GM18858 (cell line): ENCODE data around the gene ARHGEF26.

Experiments
- ATAC-seq: cut with Tn5 transposase; IDR thresholded peaks from one replicate; pipeline ENCODE4 v1.9.1; 2021; ENCODE audit not compliant: unreplicated experiment

ARHGEF26 gene

DNA sequence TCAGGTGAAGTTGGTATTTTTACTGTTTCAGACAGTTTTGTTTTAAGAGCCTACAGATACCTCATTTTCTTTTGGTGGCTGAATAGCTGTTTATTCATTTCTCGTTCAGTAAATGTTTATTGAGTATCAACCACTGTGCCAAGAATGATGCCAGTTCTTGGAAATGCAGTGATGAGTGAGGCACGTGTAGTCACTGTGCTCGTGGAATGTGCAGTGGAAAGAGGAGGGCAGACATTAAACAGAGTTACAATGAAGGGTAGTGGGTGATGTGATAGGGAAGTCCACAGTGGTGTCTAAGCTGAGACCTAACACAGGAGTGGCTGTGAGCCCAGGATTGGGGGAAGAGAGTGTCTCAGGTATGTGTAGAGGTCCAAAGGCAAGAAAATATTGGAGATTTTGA lies 73.7 kb downstream of the ARHGEF26 start:
- ATAC-seq, result no peak

DNA sequence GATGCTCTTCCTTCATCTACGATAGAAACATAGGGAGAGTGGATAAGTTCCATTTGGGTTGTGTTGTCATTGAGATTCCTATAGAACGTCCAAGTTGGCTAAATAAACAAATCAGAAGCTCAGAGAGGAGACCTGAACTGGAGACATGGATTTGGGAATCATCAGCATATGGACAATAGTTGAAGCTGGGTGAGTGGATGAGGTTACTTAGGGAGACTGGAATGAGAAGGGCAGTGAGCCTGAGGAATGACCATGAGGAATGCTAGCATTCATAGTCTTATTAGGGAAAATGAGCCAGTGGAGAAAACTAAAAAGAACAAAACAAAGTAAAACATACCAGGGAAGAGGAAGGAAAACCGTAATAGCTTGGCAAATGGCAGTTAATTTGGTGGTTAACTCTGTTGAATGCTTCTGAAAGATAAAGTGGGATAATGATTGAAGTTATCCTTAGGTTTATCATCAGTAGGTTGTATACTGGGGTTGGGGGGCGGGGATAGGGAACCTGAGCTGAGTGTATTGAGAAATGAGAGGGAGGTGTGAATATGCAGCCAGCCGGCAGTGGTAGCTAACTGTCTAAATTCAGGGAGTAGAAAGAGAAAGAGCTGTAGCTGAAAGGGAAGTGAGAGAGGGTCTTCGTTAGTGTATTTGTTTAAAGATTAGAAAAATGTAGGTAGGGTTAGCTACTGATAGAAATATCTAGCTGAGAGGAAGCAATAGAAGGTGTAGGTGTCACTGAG lies 74.6 kb downstream of the ARHGEF26 start:
- no peak for ATAC-seq

DNA sequence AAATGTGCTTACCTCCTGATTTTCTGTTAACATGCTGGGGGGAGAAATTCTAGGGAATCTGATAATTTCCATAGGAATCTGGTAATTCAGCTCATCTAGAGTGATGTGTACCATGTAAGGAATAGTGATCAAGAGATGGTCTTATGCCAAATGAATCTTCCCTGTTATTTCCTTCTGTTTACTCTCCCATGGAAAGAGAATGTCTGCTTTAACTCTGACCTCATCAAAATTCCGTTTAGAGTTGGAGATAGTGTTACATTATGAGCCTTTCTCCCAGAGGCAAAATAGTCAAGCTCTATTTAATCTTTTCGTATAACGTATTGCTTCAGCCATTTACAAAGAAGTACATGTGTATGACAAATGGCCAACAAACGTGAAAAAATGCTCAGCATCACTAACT lies 76.6 kb downstream of the ARHGEF26 start:
- ATAC-seq, result no peak

DNA sequence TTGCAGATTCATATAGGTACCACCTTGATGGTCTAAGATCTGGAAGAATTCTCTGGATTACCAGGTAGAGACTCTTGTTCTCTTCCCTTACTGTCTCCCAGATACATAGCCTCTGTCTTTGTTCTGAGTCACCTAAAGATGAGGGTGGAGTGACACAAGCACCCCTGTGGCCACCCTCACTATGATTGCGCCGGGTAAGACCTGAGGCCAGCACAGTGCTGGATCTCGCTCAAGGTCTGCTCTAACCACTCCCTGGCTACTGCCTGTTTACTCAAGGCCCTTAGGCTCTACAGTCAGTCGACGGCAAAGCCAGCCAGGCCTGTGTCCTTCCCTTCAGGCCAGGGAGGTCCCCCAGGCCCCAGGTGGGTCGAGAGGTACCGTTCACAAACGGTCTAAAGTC lies 88.3 kb downstream of the ARHGEF26 start:
- no peak for ATAC-seq

DNA sequence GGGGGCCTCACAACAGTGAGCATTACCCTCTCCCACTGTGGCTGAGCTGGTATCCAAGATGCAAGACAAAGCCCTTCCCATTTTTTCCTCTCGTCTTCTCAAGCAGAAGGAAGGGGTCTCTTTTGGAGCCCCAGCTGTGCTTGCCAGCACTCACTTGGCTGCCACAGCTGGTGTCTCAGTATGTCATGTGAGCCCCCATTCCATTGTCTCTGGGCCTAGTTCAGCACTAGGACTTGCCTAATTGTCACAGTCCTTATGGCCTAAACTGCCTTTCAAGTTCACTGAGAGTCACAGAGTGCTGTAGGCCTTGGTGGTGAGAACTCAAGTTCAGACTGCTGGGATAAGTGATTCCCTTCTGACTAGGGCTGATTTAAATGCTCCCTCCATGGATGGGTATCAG lies 89.8 kb downstream of the ARHGEF26 start:
- ATAC-seq, result no peak

DNA sequence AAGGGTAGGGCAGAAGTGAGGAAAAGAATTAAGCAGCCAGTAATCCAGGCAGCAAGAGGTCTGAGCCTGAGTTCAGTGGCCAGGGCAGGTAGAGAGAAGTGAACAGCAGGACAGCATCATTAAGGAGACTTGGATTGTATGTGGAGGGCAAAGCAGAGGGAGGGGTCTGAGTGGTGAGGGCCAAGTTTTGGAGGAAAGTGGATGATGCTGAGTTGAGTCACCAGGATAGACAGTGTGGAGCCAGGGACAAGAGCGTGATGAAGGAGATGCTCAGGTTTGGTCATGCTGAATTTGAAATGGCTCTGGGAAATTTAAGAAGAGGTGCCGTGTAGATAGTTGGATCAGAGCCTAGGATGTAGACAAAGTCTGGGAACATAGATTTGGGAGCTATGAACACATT lies 93.1 kb downstream of the ARHGEF26 start:
- no peak for ATAC-seq

DNA sequence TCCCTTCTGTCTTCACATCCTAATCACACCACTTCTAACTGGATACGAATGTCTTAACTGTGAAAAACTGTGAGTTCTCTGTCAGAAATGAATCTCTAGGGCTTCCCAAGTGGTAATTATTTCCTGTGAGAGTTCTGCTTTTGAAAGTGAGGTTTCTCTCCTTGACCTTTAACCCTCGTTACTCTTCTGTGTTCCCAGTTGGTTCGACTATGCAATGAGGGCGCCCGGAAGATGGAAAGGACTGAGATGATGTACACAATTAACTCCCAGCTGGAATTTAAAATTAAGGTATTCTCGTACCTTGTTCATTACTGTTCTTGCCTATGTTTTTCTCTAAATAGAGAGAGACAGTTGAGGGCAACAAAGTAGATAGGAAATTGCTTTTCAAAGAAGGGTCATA lies 96.5 kb downstream of the ARHGEF26 start:
- ATAC-seq, result no peak

DNA sequence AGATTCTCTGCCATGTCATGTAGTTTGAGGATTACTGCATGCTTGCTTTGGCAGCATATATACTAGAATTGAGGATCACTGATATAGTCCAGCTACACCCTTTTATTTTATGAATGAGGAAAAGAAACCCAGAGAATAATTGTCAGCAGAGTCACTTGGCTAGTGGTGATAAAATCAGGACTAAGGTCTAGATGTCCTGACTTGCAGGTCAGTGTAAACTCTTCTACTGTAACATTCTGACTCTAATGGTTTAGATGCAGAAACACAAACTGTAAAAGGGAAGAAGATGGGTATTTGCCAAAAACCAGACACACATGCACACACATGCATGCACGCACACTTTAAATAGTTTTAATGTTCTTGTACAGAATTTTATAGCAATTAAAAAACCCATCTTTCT lies 97.5 kb downstream of the ARHGEF26 start:
- ATAC-seq, result no peak

DNA sequence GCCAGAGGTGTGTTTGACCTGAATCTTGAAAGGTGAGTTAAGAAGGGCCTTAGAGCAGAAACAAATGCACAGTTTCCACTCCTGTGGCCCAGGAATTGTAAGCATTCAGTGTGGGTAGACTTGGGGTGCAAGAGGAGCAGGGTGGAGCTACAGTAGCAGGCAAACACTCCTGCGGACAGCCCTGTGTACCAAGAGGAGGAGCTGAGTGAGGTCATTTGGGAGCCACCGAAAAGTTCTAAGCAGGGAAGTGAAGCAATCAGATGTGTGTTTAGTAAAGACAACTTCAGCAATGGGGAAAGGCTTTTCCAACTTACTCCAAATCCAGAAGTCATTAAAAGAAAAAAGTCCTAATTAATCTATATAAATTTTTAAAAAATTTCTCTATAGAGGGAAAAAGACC lies 99.3 kb downstream of the ARHGEF26 start:
- no peak for ATAC-seq

DNA sequence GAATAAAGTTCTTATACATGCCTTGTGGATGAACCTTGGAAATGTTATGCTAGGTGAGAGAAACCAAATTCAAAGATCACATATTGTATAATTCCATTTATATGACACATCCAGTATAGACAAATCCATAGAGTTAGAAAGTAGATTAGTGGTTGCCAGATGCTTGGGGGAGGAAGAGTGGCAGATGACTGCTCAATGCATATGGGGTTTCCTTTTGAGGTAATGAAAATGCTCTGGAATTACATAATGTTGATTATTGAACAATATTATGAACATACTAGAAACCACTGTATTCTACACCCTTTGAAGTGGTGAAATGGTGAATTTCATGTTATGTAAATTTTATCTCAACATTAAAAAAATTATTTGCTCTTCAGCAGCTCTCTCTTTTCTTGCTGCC lies 102.3 kb downstream of the ARHGEF26 start:
- ATAC-seq, result no peak

DNA sequence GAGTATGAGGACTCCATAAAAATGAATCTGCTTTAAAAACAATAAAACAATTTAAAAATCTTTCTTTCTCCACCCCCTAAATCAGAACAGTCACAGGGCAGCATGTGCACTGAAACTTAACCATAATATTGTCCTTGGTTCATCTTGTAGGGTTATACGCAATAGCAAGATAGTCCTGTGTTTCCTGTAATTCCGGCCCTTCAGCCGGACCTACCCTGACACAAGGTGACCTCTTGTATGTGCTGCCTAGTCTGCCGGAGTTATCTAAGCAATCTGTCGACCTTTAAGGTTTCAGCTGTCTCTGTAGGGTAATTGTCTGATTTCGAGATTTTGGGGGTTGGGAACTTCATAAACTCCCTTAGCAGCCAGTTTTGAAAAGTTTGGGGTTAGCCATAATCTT lies 103.2 kb downstream of the ARHGEF26 start:
- no peak for ATAC-seq

DNA sequence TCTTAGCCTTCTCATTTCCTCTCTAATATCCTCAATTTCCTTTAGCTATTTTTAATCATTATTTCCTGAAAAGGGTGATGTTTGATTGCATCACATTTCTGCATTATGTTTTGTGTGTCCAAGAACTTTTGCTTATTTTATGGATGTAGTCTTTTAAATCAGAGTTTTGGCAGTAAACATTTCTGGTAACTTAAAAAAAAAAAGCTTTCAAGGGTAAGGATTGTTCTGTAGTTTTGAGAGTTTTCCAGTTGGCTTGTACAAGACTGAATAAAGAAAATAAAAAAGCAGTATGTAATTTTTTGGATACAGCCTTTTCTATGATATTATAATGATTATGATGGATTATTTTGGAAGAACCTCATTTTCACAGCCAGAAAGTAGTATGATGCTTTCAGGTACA lies 103.7 kb downstream of the ARHGEF26 start:
- ATAC-seq, result no peak

DNA sequence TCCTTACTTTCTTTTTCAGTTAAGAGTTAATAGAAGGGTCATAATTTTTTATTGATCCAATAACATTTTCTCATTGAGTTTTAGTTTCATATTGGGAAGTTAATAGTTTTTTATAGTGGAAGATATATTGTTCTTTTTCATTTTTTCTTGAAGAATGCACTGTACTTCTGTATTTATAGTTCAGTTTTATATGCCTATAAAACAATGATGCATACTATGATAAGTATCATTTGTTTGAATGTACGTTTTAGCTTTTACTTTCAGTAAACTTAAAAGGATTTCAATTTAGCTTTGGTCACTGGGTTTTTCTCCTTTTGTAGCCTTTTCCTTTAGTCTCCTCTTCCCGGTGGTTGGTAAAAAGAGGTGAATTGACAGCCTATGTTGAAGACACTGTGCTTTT lies 104.3 kb downstream of the ARHGEF26 start:
- no peak for ATAC-seq

DNA sequence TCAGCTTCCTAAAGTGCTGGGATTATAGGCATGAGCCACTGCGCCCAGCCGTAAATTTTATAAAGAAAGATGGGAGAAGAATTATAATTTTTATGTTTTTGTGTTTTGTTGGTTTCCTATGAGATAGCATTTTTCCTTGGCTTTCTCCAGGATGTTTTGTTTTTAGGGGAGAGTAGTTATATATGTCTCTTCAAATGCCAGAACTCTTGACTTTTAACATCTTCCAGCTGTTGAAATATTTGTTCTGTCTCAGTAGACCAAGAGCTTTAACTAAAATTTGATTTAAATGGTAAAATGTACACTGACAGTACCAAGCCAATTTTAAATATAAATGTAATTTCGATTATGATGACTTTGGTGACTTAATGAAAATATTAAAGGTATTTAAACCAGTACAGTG lies 106.3 kb downstream of the ARHGEF26 start:
- no peak for ATAC-seq

DNA sequence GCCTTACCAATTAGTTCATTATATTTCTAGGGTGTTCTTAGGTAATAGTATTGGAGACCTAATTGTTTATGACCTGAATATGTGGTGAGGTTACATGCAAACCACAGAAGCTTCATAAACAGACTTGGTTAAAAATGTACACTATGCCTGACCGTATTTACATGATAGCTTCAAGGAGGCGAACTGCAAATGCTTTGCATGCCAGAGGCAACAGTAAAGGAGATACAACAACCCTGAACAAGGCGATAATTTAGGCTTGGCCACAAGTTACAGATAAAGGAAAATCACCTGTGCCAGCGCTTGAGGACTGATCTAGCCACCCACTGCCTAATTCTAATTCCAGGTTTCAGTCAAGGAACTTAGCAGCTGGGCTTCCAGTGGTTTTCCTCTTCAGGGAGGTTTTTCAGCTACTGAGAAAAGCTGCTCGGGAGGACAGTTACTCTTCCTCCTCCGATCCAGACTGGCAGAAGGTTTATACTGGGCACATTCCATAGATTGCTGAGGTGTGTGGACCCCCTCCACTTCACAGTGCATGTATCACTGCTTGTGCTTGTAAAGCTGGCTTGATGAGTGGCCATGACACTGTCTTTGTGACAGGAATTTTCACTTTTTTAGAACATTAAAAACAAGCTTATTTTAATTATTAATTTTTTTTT lies 107.5 kb downstream of the ARHGEF26 start:
- ATAC-seq, result no peak

DNA sequence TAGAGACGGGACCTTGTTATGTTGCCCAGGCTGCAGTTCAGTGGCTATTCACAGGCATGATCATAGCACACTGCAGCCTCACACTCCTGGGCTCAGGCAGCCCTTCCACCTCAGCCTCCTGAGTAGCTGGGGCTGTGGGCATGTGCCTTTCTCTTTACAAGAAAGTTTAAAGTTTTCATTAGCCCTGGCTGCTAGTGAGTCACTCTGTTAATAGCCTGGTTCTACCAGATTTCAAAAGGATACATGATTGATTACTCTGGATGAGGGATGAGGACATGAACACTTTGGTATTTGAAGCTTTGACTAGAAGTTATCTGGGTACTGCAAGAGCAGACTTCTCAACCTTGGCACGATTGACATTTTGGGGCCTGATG lies 108.0 kb downstream of the ARHGEF26 start:
- ATAC-seq, result no peak

DNA sequence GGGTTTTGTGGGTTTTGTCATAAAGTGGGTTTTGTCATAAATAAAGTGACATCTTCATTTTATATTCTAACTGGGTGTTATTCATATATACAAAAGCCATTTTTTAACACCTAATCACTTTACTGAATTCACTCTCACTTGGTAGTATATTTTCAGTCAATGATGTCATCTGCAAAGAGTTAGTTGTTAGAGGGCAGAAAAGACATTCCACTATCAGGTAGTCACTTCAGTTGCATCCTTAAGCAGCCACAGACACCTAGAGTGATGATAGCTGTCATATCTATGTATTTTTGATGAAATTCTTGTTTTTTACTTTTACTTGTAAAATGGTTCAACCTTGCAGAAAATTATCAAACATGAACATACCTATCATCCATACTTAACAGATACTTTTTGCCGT lies 114.1 kb downstream of the ARHGEF26 start:
- no peak for ATAC-seq

DNA sequence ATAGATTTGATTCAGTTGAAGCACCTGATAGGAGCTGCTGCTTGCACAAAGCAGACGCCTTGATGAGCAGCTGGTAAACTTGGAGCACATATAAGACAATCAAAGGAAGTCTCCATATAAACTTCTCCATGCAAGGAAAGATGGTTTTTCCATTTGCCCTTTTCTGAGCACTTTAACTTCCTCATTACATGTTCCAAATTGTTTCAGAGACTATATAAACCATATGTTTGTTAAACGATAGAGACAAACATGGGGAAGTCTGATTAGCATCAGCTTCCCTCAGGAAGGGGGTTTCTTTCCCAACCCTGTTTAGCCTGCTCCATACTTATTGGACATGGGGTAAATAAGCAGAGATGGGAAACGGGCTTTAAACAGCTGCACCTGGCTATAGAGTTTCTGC lies 115.1 kb downstream of the ARHGEF26 start:
- no peak for ATAC-seq

DNA sequence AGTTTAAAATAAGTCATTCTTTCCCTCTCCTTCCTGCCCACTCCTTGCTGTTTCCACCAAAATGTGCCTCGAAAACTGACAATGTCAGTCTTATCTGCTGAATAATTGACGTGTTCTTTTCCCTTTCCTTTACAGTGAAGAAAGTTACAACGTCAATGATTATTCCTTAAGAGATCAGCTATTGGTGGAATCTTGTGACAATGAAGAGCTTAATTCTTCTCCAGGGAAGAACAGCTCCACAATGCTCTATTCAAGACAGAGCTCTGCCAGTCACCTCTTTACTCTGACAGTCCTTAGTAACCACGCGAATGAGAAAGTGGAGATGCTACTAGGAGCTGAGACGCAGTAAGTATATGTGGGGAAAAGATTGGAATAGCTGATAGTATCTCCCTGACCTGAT lies 119.0 kb downstream of the ARHGEF26 start:
- ATAC-seq, result no peak

DNA sequence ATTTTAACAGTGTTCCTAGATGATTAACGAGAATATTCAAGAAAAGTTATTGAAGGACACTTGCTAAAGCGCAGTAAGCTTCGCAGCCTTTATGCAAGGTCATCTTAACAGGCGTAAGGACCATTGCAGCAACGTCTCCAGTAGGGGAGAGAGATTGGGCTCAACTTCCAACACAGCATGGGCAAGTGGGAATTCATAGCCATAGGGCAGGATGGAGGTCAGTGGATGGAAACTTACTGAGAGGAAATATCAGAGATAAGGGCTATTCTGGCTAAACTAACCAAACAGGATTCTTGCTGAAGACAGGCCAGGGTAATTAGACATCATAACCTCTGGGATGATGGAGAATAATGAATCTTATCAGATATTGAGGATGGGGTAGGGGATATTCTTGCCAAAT lies 120.3 kb downstream of the ARHGEF26 start:
- ATAC-seq, result no peak

DNA sequence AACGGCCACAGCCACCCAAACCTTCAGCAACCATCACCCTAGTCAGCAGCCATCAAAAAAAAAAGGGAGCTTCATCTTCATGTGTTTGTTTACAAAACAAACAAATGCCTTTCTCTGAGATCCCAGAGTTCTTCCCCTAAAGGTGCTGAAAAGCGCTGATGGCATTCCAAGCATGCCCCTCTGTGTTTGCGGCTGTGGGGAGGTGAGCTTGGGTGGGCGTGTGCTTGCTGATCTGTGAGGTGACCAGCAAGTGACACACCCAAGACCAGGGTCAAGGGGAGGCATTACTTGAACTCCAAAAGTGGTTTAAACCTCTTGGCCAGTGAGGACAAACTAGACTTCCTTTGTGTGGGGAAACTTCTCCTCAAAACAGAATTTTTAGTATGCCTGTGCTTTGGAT lies 121.6 kb downstream of the ARHGEF26 start:
- ATAC-seq, result no peak

DNA sequence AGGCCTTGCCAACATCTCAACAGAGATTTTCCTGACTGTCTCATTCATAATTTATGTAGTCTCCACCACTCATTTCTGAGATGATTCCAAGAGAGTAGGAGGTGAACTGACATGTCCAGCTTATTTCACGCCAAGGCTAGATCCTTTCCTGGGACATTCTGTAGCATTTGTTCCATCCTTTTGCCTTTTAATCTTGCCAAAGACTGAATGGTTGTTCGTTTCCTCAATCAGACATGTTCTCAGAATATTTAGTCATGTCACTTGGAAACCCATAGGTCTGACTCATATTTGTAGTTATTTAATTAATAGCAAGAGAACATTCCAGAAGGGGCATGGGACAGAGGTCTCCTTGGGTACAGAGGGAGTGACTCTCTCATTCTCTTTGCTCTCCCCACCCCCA lies 122.2 kb downstream of the ARHGEF26 start:
- ATAC-seq, result no peak

DNA sequence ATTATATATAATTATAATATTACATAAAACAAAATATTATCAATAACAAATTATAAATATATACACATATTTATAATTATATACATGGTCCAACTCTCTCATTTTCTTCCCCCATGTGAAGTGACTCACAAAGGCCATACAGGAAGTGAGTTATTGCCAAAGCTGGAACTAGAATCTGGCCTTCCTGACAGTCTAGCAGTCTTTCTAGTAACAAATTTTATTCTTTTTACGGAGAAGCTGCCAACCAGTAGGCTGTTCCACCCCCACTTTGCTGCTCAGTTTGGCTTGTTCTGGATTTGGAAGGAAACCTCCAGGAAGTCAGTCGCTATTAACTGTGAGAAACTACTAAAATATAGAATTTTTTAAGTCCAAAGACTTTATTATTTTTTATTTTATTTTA lies 123.5 kb downstream of the ARHGEF26 start:
- ATAC-seq, result no peak
